Activated CD4-positive, alpha-beta T cell treated with anti-CD3 and anti-CD28 coated beads for 36 hours (primary cell): Measurements from ENCODE around the gene DYNLT4. TPM values are rescaled to one million over a fixed set of nuclear protein-coding genes. Genes with fewer than 3 reads are reported as not detected.
A peak's percentile ranks its signal among the peaks of the same experiment; 100 is the strongest.
"Not testable (repeated sequence)": the region's sequence is repeated elsewhere in the genome, so short reads cannot be mapped to it uniquely, and the experiment has no call there.

Experiments used
- ATAC-seq: fragments of 200-7000 bp; cut with Tn5 transposase; one replicate; pipeline ENCODE4 v1.10.0; 2021; ENCODE audit warnings: mild to moderate bottlenecking, moderate library complexity
- CTCF ChIA-PET: fragments of 350-600 bp; sonication (Branson Sonifier 250); formaldehyde crosslinking; loops from one replicate; lab custom pipeline; 2021; ENCODE audit warnings: antibody characterized with exemption; lab: Charles Lee
- POLR2A ChIA-PET: fragments of 350-600 bp; sonication (Branson Sonifier 250); formaldehyde crosslinking; loops from one replicate; lab custom pipeline; 2021; ENCODE audit warnings: antibody characterized with exemption, inconsistent platforms; lab: Charles Lee
- DNase-seq: peaks from one replicate; pipeline ENCODE4 v3.0.0-alpha.2; 2020
- H3K27ac Mint-ChIP-seq: one replicate; pipeline ENCODE4 v1.8.0; 2021; ENCODE audit warnings: mixed read lengths
- H3K27me3 Mint-ChIP-seq: one replicate; pipeline ENCODE4 v1.8.0; 2021; ENCODE audit warnings: mixed read lengths
- H3K36me3 Mint-ChIP-seq: one replicate; pipeline ENCODE4 v1.8.0; 2021; ENCODE audit warnings: low read depth, mixed read lengths
- H3K4me1 Mint-ChIP-seq: one replicate; pipeline ENCODE4 v1.8.0; 2021; ENCODE audit warnings: mixed read lengths
- H3K4me3 Mint-ChIP-seq: one replicate; pipeline ENCODE4 v1.8.0; 2021; ENCODE audit warnings: mild to moderate bottlenecking, moderate library complexity, mixed read lengths
- H3K9me3 Mint-ChIP-seq: one replicate; pipeline ENCODE4 v1.8.0; 2021; ENCODE audit warnings: low read depth, mixed read lengths
- intact Hi-C, 2 experiments: fragments of 100-400 bp; cut with DNase I in 1 of 2; cut with micrococcal nuclease in 1 of 2; formaldehyde crosslinking; loops; one replicate each; pipeline versions ENCODE4 v1.14.2 to v1.15.1; 2022 to 2024; cut with DNase I, micrococcal nuclease
- total RNA-seq, 2 experiments: library from RNA; stranded (reverse); gene quantifications; one replicate each; pipeline ENCODE4 v1.2.3, GENCODE V29; 2021

DYNLT4 gene
- total RNA-seq, 2 experiments from 2014 or later: 0.32 TPM; not detected in 1

DNA sequence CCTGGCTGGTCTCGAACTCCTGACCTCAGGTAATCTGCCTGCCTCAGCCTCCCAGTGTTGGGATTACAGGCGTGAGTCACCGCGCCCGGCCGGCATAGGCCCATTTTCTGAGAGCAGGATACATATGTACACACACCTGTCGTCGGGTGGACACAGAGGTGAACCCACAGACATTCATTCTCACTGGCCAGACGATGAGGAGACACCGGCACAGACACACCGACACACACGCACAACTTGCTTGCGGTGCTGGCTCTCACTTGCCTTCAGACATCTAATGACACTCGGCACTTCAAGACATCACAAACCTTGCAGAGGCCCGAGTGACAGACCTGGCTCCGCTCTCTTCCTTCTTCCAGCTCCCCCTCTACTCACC, 35.3 kb upstream of the DYNLT4 start:
- no peak overlapping the region for H3K4me3 Mint-ChIP-seq
- POLR2A ChIA-PET: interaction anchor here (0.6 to 0.8 kb wide), 2 partner anchors 23 to 45 kb away, joined by 5 to 6 read pairs; no protein-coding TSS in a partner anchor
- peaks cover 4% of the 10 kb centered on the region for H3K36me3 Mint-ChIP-seq
- peak; percentile 12 for ATAC-seq
- no peak overlapping the region for H3K27ac Mint-ChIP-seq
- CTCF ChIA-PET: no interaction called here
- H3K4me1 Mint-ChIP-seq: no peaks in the 10 kb centered on the region
- intact Hi-C loops: no loop called here
- H3K9me3 Mint-ChIP-seq: no peaks in the 10 kb centered on the region
- DNase-seq: no peak
- peaks cover 18% of the 10 kb centered on the region for H3K27me3 Mint-ChIP-seq

DNA sequence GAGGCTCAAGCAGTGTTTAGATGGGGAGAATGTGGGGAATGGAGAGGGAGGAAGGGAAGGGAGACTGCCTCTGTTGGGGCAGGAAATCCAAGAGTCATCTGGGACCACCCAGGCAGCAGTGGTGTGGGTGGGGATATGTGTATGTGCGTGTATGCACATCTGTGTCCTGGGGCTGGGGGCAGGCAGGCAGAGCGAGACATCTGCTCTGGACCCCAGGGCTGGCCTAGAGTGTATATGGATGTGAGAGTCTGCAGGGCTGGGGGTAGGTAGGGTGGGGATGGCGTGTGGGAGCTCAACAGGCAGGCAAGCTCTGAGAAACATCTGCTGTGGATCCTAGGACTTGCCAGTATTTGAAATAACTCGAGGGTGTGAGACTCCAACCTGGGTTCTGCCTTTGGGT, 32.4 kb upstream of the DYNLT4 start:
- CTCF ChIA-PET: no interaction called here
- no peak overlapping the region for H3K4me3 Mint-ChIP-seq
- H3K4me1 Mint-ChIP-seq: peaks cover 3% of the 10 kb centered on the region
- ATAC-seq: no peak
- POLR2A ChIA-PET: no interaction called here
- peaks cover 18% of the 10 kb centered on the region for H3K27me3 Mint-ChIP-seq
- no peaks in the 10 kb centered on the region for H3K9me3 Mint-ChIP-seq
- DNase-seq: no peak
- no peak overlapping the region for H3K27ac Mint-ChIP-seq
- intact Hi-C loops: loop anchor here in 1 of 2 experiments (5.0 kb wide), 3 partner anchors 103 to 653 kb away; partner anchors contain the start of genes HECTD3, TESK2 and UROD
- peaks cover 4% of the 10 kb centered on the region for H3K36me3 Mint-ChIP-seq

DNA sequence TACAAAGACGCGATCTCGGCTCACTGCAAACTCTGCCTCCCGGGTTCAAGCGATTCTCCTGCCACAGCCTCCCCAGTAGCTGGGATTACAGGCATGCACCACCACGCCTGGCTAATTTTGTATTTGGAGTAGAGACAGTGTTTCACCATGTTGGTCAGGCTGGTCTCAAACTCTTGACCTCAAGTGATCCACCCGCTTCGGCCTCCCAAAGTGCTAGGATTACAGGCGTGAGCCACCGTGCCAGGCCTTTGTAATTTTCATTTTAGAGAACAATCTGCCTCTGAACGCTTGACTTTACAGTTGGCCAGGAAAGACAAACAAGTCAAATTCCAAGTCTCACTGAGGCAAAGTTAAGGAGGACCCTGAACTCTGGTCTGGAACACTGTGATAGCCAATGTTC, 31.1 kb upstream of the DYNLT4 start:
- not testable (repeated sequence) for DNase-seq, H3K4me3 Mint-ChIP-seq, H3K4me1 Mint-ChIP-seq, H3K36me3 Mint-ChIP-seq, H3K9me3 Mint-ChIP-seq, H3K27ac Mint-ChIP-seq, ATAC-seq
- CTCF ChIA-PET: interaction anchor here (0.6 to 0.8 kb wide), 4 partner anchors 12 to 937 kb away, joined by 3 to 4 read pairs (median 3); no protein-coding TSS in a partner anchor
- intact Hi-C loops: loop anchor here in 1 of 2 experiments (5.0 kb wide), 3 partner anchors 104 to 654 kb away; partner anchors contain the start of genes HECTD3, TESK2 and UROD
- H3K27me3 Mint-ChIP-seq: peaks cover 16% of the 10 kb centered on the region
- POLR2A ChIA-PET: interaction anchor here (0.6 to 0.8 kb wide), 2 partner anchors 19 to 684 kb away, joined by 3 to 8 read pairs; partner anchors contain the start of gene PRDX1

DNA sequence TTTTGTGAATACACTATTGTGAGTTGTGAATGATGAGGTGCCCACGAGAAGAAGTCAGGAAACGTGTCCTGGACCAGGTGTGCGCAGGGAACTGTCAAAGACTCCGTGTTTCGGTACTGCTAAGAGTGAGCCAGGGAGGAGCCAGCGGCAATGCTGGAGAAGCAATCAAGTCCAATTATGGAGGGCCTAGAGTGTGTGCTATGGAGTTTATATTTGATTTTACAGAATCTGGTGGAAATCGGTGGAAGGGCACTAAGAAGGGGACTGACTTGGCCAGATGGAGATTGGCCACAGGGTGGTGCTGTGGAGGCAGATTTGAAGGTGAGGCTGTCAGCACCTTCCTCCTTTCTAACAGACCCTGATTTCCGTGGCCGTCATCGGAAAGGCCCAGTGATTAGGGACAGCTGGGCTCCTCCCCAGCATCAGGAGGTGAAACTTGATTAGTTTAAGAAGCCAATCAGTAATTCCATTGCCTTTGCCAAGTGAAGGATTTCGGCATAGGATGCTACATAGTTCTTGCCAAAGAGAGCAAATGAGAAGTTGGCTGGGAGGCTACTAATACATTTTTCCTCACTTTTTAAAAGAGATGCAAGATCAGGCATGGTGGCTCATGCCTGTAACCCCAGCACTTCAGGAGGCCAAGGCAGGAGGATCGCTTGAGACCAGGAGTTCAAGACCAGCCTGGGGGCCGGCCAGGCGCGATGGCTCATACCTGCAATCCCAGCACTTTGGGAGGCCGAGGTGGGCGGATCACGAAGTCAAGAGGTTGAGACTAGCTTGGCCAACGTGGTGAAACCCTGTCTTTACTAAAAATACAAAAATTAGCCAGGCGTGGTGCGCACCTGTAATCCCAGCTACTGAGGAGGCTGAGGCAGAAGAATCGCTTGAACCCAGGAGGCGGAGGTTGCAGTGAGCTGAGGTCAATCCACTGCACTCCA, 28.9 kb upstream of the DYNLT4 start:
- H3K4me1 Mint-ChIP-seq: peaks cover 3% of the 10 kb centered on the region
- ATAC-seq (peak; percentile 99), DNase-seq (peak; percentile 96)
- no peak overlapping the region for H3K27ac Mint-ChIP-seq
- intact Hi-C loops: loop anchor here (1.0 to 5.0 kb wide), 8 partner anchors 50 to 657 kb away; partner anchors contain the start of genes HECTD3 (in 2 of the 2), TESK2 (in 1 of the 2) and UROD (in 1 of the 2)
- ChIA-PET POLR2A (interaction anchor here (0.6 to 1.0 kb wide), 2 partner anchors 17 to 153 kb away, joined by 3 to 7 read pairs; no protein-coding TSS in a partner anchor), CTCF (interaction anchor here (0.6 to 2.0 kb wide), 7 partner anchors 8 to 731 kb away, joined by 3 to 7 read pairs (median 3); no protein-coding TSS in a partner anchor)
- no peaks in the 10 kb centered on the region for H3K36me3 Mint-ChIP-seq
- H3K4me3 Mint-ChIP-seq: no peak overlapping the region
- H3K9me3 Mint-ChIP-seq: no peaks in the 10 kb centered on the region
- peaks cover 5% of the 10 kb centered on the region for H3K27me3 Mint-ChIP-seq

DNA sequence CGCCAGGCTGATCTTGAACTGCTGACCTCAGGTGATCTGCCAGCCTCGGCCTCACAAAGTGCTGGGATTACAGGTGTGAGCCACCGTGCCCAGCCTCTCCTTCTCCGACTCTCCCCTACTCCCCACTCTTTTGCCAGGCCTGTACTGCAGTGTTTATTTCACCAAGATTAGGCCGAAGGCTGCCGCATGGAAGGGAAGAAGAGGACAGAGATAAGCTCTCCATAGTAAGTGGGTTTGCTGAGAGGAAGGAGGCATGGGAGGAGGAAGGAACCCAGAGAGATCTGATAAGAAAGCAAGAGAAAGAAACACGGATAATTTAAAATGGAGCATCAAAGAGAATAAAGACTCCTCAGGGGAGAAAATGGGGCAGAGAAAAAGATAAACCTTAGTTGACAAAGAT, 27.2 kb upstream of the DYNLT4 start:
- Mint-ChIP-seq H3K9me3 (no peaks in the 10 kb centered on the region), H3K27ac (no peak overlapping the region), H3K4me3 (no peak overlapping the region), H3K4me1 (peaks cover 3% of the 10 kb centered on the region), H3K36me3 (no peaks in the 10 kb centered on the region), H3K27me3 (peaks cover under 1% of the 10 kb centered on the region)
- ATAC-seq (no peak), DNase-seq (no peak)
- intact Hi-C loops: loop anchor here in 1 of 2 experiments (2.0 kb wide), 1 partner anchor 466 kb away; no protein-coding TSS in a partner anchor
- ChIA-PET POLR2A (no interaction called here), CTCF (interaction anchor here (0.7 to 2.0 kb wide), 3 partner anchors 14 to 415 kb away, joined by 3 to 7 read pairs (median 4); no protein-coding TSS in a partner anchor)

DNA sequence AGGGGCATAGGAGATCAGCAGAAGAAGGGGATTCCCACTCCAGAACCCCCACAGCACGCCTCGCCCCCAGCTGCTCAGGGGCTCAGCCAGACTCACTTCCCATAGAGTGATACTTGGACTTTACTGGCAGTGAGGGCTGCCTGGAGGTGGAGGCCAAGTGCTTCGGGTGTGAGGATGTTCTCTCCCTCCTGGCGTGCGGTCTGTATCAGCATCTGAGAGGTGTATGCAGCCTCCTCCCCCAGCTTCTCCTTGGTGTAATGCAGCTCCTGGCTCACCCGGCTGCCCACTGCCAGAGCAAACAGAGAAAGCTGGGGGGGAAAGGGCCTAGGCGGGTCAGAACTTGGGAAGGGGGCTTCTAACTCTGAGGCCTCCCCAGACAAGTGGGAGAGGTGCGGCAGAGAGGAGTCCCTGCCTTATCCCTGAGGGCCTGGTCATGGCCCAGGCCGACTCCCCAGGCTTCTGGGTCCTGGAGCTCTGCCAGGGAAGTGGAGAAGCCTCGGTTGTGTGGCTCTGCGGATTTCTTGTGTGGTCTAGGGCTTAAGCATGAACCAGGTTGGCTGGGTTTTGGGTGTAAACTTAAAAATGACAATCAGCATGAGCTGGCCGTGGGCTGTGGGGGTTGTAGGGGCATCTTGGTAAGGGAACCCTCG, 25.0 kb upstream of the DYNLT4 start:
- Mint-ChIP-seq H3K27ac (no peak overlapping the region), H3K4me3 (no peak overlapping the region), H3K9me3 (no peaks in the 10 kb centered on the region), H3K36me3 (no peaks in the 10 kb centered on the region), H3K4me1 (peaks cover 3% of the 10 kb centered on the region), H3K27me3 (no peaks in the 10 kb centered on the region)
- POLR2A ChIA-PET: interaction anchor here (0.5 to 0.6 kb wide), 2 partner anchors 18 to 19 kb away, joined by 3 read pairs; no protein-coding TSS in a partner anchor
- ATAC-seq: no peak
- DNase-seq: no peak
- CTCF ChIA-PET: interaction anchor here (0.6 kb wide), 1 partner anchor 9 kb away, joined by 3 read pairs; no protein-coding TSS in a partner anchor
- intact Hi-C loops: no loop called here

DNA sequence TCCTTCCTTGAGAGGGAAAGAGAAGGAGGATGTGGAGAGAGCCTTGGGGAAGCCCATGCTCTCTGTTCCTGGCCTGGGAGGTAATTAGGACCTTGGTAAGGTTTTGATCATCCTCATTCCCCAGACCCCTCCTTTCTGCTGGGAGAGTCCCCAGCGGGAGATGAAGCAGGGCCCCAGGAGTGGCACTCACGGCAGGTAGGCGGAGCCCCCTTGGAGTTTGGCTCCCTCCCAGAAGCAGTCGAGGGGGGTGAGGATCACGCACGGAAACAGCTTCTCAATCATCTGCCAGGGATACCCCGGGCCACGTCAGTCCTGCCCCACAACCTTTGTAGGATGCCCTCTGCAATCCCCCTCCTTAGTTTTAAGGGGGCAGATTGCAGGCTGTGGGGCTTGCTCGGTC, 24.4 kb upstream of the DYNLT4 start:
- Mint-ChIP-seq H3K27ac (no peak overlapping the region), H3K4me3 (no peak overlapping the region), H3K9me3 (no peaks in the 10 kb centered on the region), H3K27me3 (no peaks in the 10 kb centered on the region), H3K36me3 (no peaks in the 10 kb centered on the region), H3K4me1 (peaks cover 3% of the 10 kb centered on the region)
- no peak for ATAC-seq
- DNase-seq: no peak
- ChIA-PET CTCF (interaction anchor here (0.6 kb wide), 1 partner anchor 9 kb away, joined by 3 read pairs; no protein-coding TSS in a partner anchor), POLR2A (interaction anchor here (1.1 kb wide), 1 partner anchor 32 kb away, joined by 5 read pairs; the partner anchor contains the start of gene PLK3)
- intact Hi-C loops: no loop called here

DNA sequence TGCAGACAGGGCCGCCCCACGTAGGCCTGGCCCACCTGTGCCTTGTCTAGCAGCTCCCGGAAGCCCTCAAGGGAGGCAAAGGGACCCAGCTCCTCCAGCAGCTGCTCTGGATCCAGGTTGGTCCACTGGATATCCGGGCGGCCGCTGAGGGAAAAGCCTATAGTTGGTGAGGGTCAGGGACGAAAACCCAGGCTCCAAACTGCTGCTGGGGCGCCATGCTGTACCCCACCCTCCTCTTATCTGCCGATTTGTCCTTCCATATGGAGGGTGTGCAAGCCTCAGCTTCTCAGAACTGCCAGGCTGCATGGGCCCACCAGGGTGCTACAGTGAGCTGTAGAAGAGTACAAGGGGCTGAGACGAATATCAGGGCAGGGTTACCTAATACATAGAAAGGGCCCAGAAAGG, 23.8 kb upstream of the DYNLT4 start:
- no peak overlapping the region for H3K4me3 Mint-ChIP-seq
- H3K4me1 Mint-ChIP-seq: peaks cover 3% of the 10 kb centered on the region
- no peaks in the 10 kb centered on the region for H3K9me3 Mint-ChIP-seq
- H3K36me3 Mint-ChIP-seq: no peaks in the 10 kb centered on the region
- no peak for DNase-seq
- POLR2A ChIA-PET: interaction anchor here (0.6 to 2.4 kb wide), 3 partner anchors 12 to 100 kb away, joined by 3 to 7 read pairs (median 5); partner anchors contain the start of gene PLK3
- CTCF ChIA-PET: no interaction called here
- intact Hi-C loops: no loop called here
- H3K27ac Mint-ChIP-seq: no peak overlapping the region
- ATAC-seq: no peak
- H3K27me3 Mint-ChIP-seq: no peaks in the 10 kb centered on the region

DNA sequence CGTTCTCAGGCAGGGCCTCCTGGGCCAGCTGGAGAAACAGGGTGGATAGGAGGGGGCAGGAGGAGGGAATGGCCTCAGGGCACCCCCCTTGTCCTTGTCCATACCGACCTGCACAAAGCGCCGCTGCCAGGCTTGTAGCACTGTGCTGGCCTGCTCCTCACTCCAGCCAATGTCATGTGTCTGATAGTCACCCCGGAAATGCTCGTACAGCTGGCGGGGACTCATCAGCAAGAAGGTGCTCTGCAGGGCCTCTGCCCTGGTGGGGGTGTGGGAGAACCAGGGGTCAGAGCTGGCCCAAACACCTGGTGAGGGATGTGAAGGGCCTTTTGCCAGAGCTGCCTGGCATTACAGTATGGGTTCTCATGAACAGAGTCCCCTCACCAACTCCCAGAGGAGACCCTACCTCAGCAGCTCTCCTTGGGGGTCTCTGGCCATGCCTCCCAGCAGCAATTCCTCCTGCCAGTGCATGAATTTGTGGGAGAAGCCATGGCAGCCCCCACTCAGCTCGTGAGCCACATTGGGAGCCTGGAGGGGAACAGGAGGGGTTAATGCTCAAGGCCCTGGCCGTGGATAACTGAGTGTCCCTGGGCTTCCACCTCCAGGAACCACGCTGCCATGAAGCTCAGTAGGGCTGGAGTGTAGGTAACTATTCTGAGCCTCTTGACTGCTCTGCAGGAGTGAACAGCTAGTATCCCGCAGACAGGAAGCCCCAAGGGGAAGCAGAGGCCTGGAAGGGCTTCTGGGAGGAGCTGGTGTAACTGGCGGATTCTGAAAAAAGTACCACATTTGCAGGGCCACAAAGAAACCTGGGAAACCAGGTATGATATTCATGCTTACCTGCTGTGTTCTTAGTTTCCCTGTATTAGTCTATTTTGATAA, 22.6 kb upstream of the DYNLT4 start:
- POLR2A ChIA-PET: interaction anchor here (0.5 to 2.4 kb wide), 5 partner anchors 10 to 114 kb away, joined by 3 to 7 read pairs (median 5); no protein-coding TSS in a partner anchor
- DNase-seq (no peak), ATAC-seq (no peak)
- Mint-ChIP-seq H3K27me3 (no peaks in the 10 kb centered on the region), H3K36me3 (no peaks in the 10 kb centered on the region), H3K27ac (no peak overlapping the region), H3K4me3 (no peak overlapping the region), H3K9me3 (no peaks in the 10 kb centered on the region), H3K4me1 (no peaks in the 10 kb centered on the region)
- intact Hi-C loops: no loop called here
- CTCF ChIA-PET: interaction anchor here (0.6 to 1.1 kb wide), 4 partner anchors 134 to 1044 kb away, joined by 3 to 4 read pairs (median 3); no protein-coding TSS in a partner anchor

DNA sequence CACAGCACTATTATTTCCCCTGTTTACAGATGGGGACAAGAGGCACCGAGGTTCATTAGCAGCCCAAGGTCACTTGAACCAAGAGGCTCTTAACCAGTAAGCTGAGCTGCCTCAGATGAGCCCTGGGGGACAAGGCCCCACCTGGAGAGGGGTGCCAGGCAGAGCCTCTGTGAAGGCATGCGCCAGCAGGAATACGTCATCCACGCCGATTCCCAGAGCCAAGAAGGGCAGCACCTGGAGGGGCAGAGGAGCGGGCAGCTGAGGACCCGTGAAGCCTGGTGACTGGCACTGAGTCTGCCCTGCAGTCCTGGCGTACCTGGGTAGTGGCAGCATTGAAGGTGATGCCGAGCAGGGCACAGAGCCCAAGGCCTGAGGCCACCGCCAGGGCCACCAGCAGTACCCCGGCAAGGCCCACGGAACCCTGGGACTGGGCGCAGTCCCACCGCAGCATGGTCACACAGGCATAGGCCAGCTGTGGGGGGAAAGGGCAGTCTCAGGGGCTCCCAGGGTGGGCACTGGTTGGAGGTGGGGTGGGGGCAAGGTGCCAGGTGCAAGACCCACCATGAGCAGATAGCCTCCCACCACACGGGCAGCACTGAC, 21.8 kb upstream of the DYNLT4 start:
- CTCF ChIA-PET: no interaction called here
- intact Hi-C loops: no loop called here

More for the DNA sequence above, 21.8 kb upstream of the DYNLT4 start:
- no peaks in the 10 kb centered on the region for H3K36me3 Mint-ChIP-seq
- H3K27ac Mint-ChIP-seq: no peak overlapping the region
- POLR2A ChIA-PET: interaction anchor here (2.4 kb wide), 1 partner anchor 10 kb away, joined by 7 read pairs; no protein-coding TSS in a partner anchor
- H3K27me3 Mint-ChIP-seq: no peaks in the 10 kb centered on the region
- H3K4me3 Mint-ChIP-seq: no peak overlapping the region
- no peaks in the 10 kb centered on the region for H3K4me1 Mint-ChIP-seq
- H3K9me3 Mint-ChIP-seq: no peaks in the 10 kb centered on the region
- DNase-seq (no peak), ATAC-seq (no peak)
